WTC11 (cell line): ENCODE measurements around the gene SELENOP. TPM values are rescaled to one million over a fixed set of nuclear protein-coding genes. Genes with fewer than 3 reads are reported as not detected.
A peak's percentile ranks its signal among the peaks of the same experiment; 100 is the strongest.

ENCODE experiments used
- ATAC-seq: fragments of 200-7000 bp; cut with Tn5 transposase; 2 replicates; pipeline ENCODE4 v1.10.0; 2021; ENCODE audit warnings: mild to moderate bottlenecking, moderate library complexity
- CTCF ChIA-PET: fragments of 300-600 bp; sonication (Branson Sonifier 250); formaldehyde crosslinking; loops from one replicate; lab custom pipeline; 2021; ENCODE audit warnings: antibody characterized with exemption; lab: Charles Lee
- POLR2A ChIA-PET: fragments of 350-600 bp; sonication (Branson Sonifier 250); formaldehyde crosslinking; loops from one replicate; lab custom pipeline; 2021; ENCODE audit warnings: antibody characterized with exemption; lab: Charles Lee
- DNase-seq: peaks from one replicate; pipeline ENCODE4 v3.0.0; 2021; ENCODE audit warnings: low spot score
- H3K27ac Mint-ChIP-seq: 2 replicates; pipeline ENCODE4 v1.8.0; 2021; ENCODE audit warnings: mixed read lengths
- H3K27me3 Mint-ChIP-seq: 2 replicates; pipeline ENCODE4 v1.8.0; 2021; ENCODE audit warnings: low read depth, mild to moderate bottlenecking, moderate library complexity, mixed read lengths
- H3K36me3 Mint-ChIP-seq: 2 replicates; pipeline ENCODE4 v1.8.0; 2021; ENCODE audit warnings: mixed read lengths
- H3K4me1 Mint-ChIP-seq: 2 replicates; pipeline ENCODE4 v1.8.0; 2022; ENCODE audit warnings: mixed read lengths
- H3K4me3 Mint-ChIP-seq: 2 replicates; pipeline ENCODE4 v1.8.0; 2021; ENCODE audit warnings: mild to moderate bottlenecking, moderate library complexity, mixed read lengths
- H3K9me3 Mint-ChIP-seq: 2 replicates; pipeline ENCODE4 v1.8.0; 2021; ENCODE audit warnings: mixed read lengths
- CREB1 ChIP-seq: sonication (generic); formaldehyde crosslinking; IDR thresholded peaks from 2 replicates; pipeline ENCODE4 v1.8.0; 2023; ENCODE audit warnings: mild to moderate bottlenecking, missing genetic modification reagents
- CREM ChIP-seq: sonication (generic); formaldehyde crosslinking; IDR thresholded peaks from 2 replicates; pipeline ENCODE4 v1.8.1; 2022; ENCODE audit warnings: mild to moderate bottlenecking, missing genetic modification reagents, moderate library complexity
- E2F4 ChIP-seq: sonication (generic); formaldehyde crosslinking; IDR thresholded peaks from 2 replicates; pipeline ENCODE4 v1.8.1; 2022; ENCODE audit warnings: low read depth, mild to moderate bottlenecking, moderate library complexity, missing genetic modification reagents, borderline replicate concordance
- EMX1 ChIP-seq: fragments of 250-450 bp; sonication (Bioruptor Pico); IDR thresholded peaks from 2 replicates; pipeline ENCODE4 v1.8.0; 2021; ENCODE audit warnings: mild to moderate bottlenecking
- FOXP1 ChIP-seq: sonication (generic); formaldehyde crosslinking; IDR thresholded peaks from 2 replicates; pipeline ENCODE4 v1.8.0; 2022; ENCODE audit warnings: missing genetic modification reagents, mild to moderate bottlenecking, moderate library complexity, borderline replicate concordance
- FOXP4 ChIP-seq: sonication (generic); formaldehyde crosslinking; IDR thresholded peaks from 2 replicates; pipeline ENCODE4 v1.8.0; 2022; ENCODE audit warnings: mild to moderate bottlenecking, missing genetic modification reagents
- GTF2I ChIP-seq: fragments of 250-450 bp; sonication (Bioruptor Pico); conservative IDR thresholded peaks from 2 replicates; pipeline ENCODE4 v1.4.0; 2021; ENCODE audit warnings: mild to moderate bottlenecking
- HMGA2 ChIP-seq: fragments of 250-450 bp; sonication (Bioruptor Pico); IDR thresholded peaks from 2 replicates; pipeline ENCODE4 v1.4.0; 2021; ENCODE audit warnings: mild to moderate bottlenecking, moderate library complexity
- HMGXB4 ChIP-seq: sonication (generic); formaldehyde crosslinking; IDR thresholded peaks from 2 replicates; pipeline ENCODE4 v1.8.1; 2023; ENCODE audit warnings: mild to moderate bottlenecking, moderate library complexity, missing genetic modification reagents
- KAT7 ChIP-seq: sonication (generic); formaldehyde crosslinking; IDR thresholded peaks from 2 replicates; pipeline ENCODE4 v1.8.1; 2023; ENCODE audit warnings: missing genetic modification reagents, mild to moderate bottlenecking, borderline replicate concordance
- MXD4 ChIP-seq: fragments of 250-450 bp; sonication (Bioruptor Pico); IDR thresholded peaks from 2 replicates; pipeline ENCODE4 v1.8.0; 2021; ENCODE audit warnings: mild to moderate bottlenecking, moderate library complexity, borderline replicate concordance
- MYBL2 ChIP-seq: sonication (generic); formaldehyde crosslinking; IDR thresholded peaks from 2 replicates; pipeline ENCODE4 v1.8.1; 2023; ENCODE audit warnings: mild to moderate bottlenecking, moderate library complexity, missing genetic modification reagents
- NFE2L1 ChIP-seq: sonication (generic); formaldehyde crosslinking; IDR thresholded peaks from 2 replicates; pipeline ENCODE4 v1.8.1; 2023; ENCODE audit warnings: missing genetic modification reagents
- NR1H2 ChIP-seq: sonication (generic); formaldehyde crosslinking; IDR thresholded peaks from 2 replicates; pipeline ENCODE4 v1.9.0; 2021; ENCODE audit warnings: mild to moderate bottlenecking, moderate library complexity, missing genetic modification reagents
- PREB ChIP-seq: sonication (generic); formaldehyde crosslinking; IDR thresholded peaks from 2 replicates; pipeline ENCODE4 v1.8.1; 2022; ENCODE audit warnings: mild to moderate bottlenecking, missing genetic modification reagents, moderate library complexity, borderline replicate concordance
- RELA ChIP-seq: sonication (generic); formaldehyde crosslinking; IDR thresholded peaks from 2 replicates; pipeline ENCODE4 v1.8.1; 2022; ENCODE audit warnings: missing genetic modification reagents, mild to moderate bottlenecking, borderline replicate concordance
- SP1 ChIP-seq: sonication (generic); formaldehyde crosslinking; conservative IDR thresholded peaks from 2 replicates; pipeline ENCODE4 v1.8.1; 2022; ENCODE audit warnings: missing genetic modification reagents
- TCF7 ChIP-seq: sonication (generic); formaldehyde crosslinking; IDR thresholded peaks from 2 replicates; pipeline ENCODE4 v1.8.0; 2022; ENCODE audit warnings: mild to moderate bottlenecking, low read depth, missing genetic modification reagents, moderate library complexity
- TEAD1 ChIP-seq: sonication (generic); formaldehyde crosslinking; IDR thresholded peaks from 2 replicates; pipeline ENCODE4 v1.8.0; 2022; ENCODE audit warnings: mild to moderate bottlenecking, missing genetic modification reagents
- ZBTB43 ChIP-seq: sonication (generic); formaldehyde crosslinking; IDR thresholded peaks from 2 replicates; pipeline ENCODE4 v1.8.1; 2023; ENCODE audit warnings: mild to moderate bottlenecking, missing genetic modification reagents
- ZMAT4 ChIP-seq: fragments of 250-450 bp; sonication (Bioruptor Pico); IDR thresholded peaks from 2 replicates; pipeline ENCODE4 v1.9.0; 2021; ENCODE audit warnings: mild to moderate bottlenecking
- ZNF219 ChIP-seq: sonication (generic); formaldehyde crosslinking; IDR thresholded peaks from 2 replicates; pipeline ENCODE4 v1.8.0; 2023; ENCODE audit warnings: missing genetic modification reagents, mild to moderate bottlenecking, borderline replicate concordance
- ZNF423 ChIP-seq: fragments of 250-450 bp; sonication (Bioruptor Pico); IDR thresholded peaks from 2 replicates; pipeline ENCODE4 v2.1.2; 2022; ENCODE audit warnings: mild to moderate bottlenecking, moderate library complexity
- ZSCAN18 ChIP-seq: fragments of 250-450 bp; sonication (Bioruptor Pico); IDR thresholded peaks from 2 replicates; pipeline ENCODE4 v2.1.2; 2022; ENCODE audit warnings: mild to moderate bottlenecking, moderate library complexity
- total RNA-seq: library from RNA; stranded (reverse); gene quantifications from 3 replicates; pipeline ENCODE4 v1.2.3, GENCODE V29; 2021

Gene SELENOP
- total RNA-seq, 1 experiment from 2014 or later = 13.2 TPM

- H3K36me3 Mint-ChIP-seq = peaks cover 5% of the 10 kb centered on the region; the same call in 1 of the 2 replicates
- ChIA-PET CTCF (interaction anchor here (1.0 to 2.2 kb wide), 6 partner anchors 31 to 435 kb away, joined by 3 to 9 read pairs (median 4); partner anchors contain the start of gene GHR), POLR2A (no interaction called here)
- no peaks in the 10 kb centered on the region for H3K27me3 Mint-ChIP-seq
- no peak for TF ChIP-seq TEAD1 (CRISPR knock-in tag)
- TF ChIP-seq ZBTB43 (CRISPR knock-in tag) = no peak
- no peak for TF ChIP-seq RELA (CRISPR knock-in tag)
- no peak for TF ChIP-seq CREB1 (CRISPR knock-in tag)
- TF ChIP-seq MYBL2 (CRISPR knock-in tag) = no peak
- no peak for TF ChIP-seq KAT7
- no peak for TF ChIP-seq NFE2L1 (CRISPR knock-in tag)
- TF ChIP-seq TCF7 (CRISPR knock-in tag) = no peak
- TF ChIP-seq CREM (CRISPR knock-in tag) = no peak
- TF ChIP-seq FOXP4 (CRISPR knock-in tag) = no peak
- TF ChIP-seq EMX1 (CRISPR knock-in tag) = no peak
- no peak for TF ChIP-seq PREB (CRISPR knock-in tag)
- TF ChIP-seq ZNF219 (CRISPR knock-in tag) = no peak
- TF ChIP-seq GTF2I = no peak
- no peak for TF ChIP-seq ZSCAN18
- no peak for DNase-seq
- peak; percentile 56 for ATAC-seq
- H3K9me3 Mint-ChIP-seq = peaks cover 32% of the 10 kb centered on the region
- peak overlapping the region; percentile 7; the same call in 1 of the 2 replicates for H3K27ac Mint-ChIP-seq
- peaks cover 18% of the 10 kb centered on the region for H3K4me1 Mint-ChIP-seq
- H3K4me3 Mint-ChIP-seq = no peak overlapping the region
Observed at GRCh38 chr5:42858031-42858643, 46.4 kb upstream of the SELENOP start.

GRCh38 chr5:42855811-42856210 lies 44.1 kb upstream of the SELENOP start:
- H3K4me3 Mint-ChIP-seq = no peak overlapping the region
- no peaks in the 10 kb centered on the region for H3K36me3 Mint-ChIP-seq
- DNase-seq (no peak), ATAC-seq (no peak)
- no peak overlapping the region for H3K27ac Mint-ChIP-seq
- ChIA-PET POLR2A (no interaction called here), CTCF (no interaction called here)
- no peaks in the 10 kb centered on the region for H3K27me3 Mint-ChIP-seq
- peaks cover 9% of the 10 kb centered on the region for H3K9me3 Mint-ChIP-seq
- H3K4me1 Mint-ChIP-seq = peaks cover 18% of the 10 kb centered on the region
- no peak for TF ChIP-seq KAT7
- no peak for TF ChIP-seq FOXP1 (CRISPR knock-in tag)
- no peak for TF ChIP-seq RELA (CRISPR knock-in tag)
- TF ChIP-seq MYBL2 (CRISPR knock-in tag) = no peak
- TF ChIP-seq E2F4 (CRISPR knock-in tag) = no peak
- TF ChIP-seq ZNF423 = no peak
- TF ChIP-seq HMGA2 (CRISPR knock-in tag) = no peak
- TF ChIP-seq NR1H2 (CRISPR knock-in tag) = no peak
- no peak for TF ChIP-seq HMGXB4 (CRISPR knock-in tag)
- no peak for TF ChIP-seq SP1 (CRISPR knock-in tag)
- TF ChIP-seq MXD4 = no peak
- no peak for TF ChIP-seq ZMAT4 (CRISPR knock-in tag)
